WTC11 (cell line): ENCODE measurements around the gene NTMT1. TPM values are rescaled to one million over a fixed set of nuclear protein-coding genes. Genes with fewer than 3 reads are reported as not detected.

ENCODE experiments used
- ATAC-seq: fragments of 200-7000 bp; cut with Tn5 transposase; 2 replicates; pipeline ENCODE4 v1.10.0; 2021; ENCODE audit warnings: mild to moderate bottlenecking, moderate library complexity
- CTCF ChIA-PET: fragments of 300-600 bp; sonication (Branson Sonifier 250); formaldehyde crosslinking; loops from one replicate; lab custom pipeline; 2021; ENCODE audit warnings: antibody characterized with exemption; lab: Charles Lee
- POLR2A ChIA-PET: fragments of 350-600 bp; sonication (Branson Sonifier 250); formaldehyde crosslinking; loops from one replicate; lab custom pipeline; 2021; ENCODE audit warnings: antibody characterized with exemption; lab: Charles Lee
- DNase-seq: peaks from one replicate; pipeline ENCODE4 v3.0.0; 2021; ENCODE audit warnings: low spot score
- H3K27ac Mint-ChIP-seq: 2 replicates; pipeline ENCODE4 v1.8.0; 2021; ENCODE audit warnings: mixed read lengths
- H3K27me3 Mint-ChIP-seq: 2 replicates; pipeline ENCODE4 v1.8.0; 2021; ENCODE audit warnings: low read depth, mild to moderate bottlenecking, moderate library complexity, mixed read lengths
- H3K36me3 Mint-ChIP-seq: 2 replicates; pipeline ENCODE4 v1.8.0; 2021; ENCODE audit warnings: mixed read lengths
- H3K4me1 Mint-ChIP-seq: 2 replicates; pipeline ENCODE4 v1.8.0; 2022; ENCODE audit warnings: mixed read lengths
- H3K4me3 Mint-ChIP-seq: 2 replicates; pipeline ENCODE4 v1.8.0; 2021; ENCODE audit warnings: mild to moderate bottlenecking, moderate library complexity, mixed read lengths
- H3K9me3 Mint-ChIP-seq: 2 replicates; pipeline ENCODE4 v1.8.0; 2021; ENCODE audit warnings: mixed read lengths
- ATF1 ChIP-seq: sonication (generic); formaldehyde crosslinking; IDR thresholded peaks from 2 replicates; pipeline ENCODE4 v1.8.1; 2023; ENCODE audit warnings: mild to moderate bottlenecking, moderate library complexity, missing genetic modification reagents
- ATF3 ChIP-seq: sonication (generic); formaldehyde crosslinking; conservative IDR thresholded peaks from 2 replicates; pipeline ENCODE4 v1.8.1; 2022; ENCODE audit warnings: mild to moderate bottlenecking, missing genetic modification reagents
- ETV6 ChIP-seq: sonication (generic); formaldehyde crosslinking; IDR thresholded peaks from 2 replicates; pipeline ENCODE4 v1.8.1; 2022; ENCODE audit warnings: mild to moderate bottlenecking, missing genetic modification reagents
- FOXJ3 ChIP-seq: sonication (generic); formaldehyde crosslinking; IDR thresholded peaks from 2 replicates; pipeline ENCODE4 v1.9.0; 2021; ENCODE audit warnings: missing genetic modification reagents, mild to moderate bottlenecking, borderline replicate concordance
- FOXK1 ChIP-seq: sonication (generic); formaldehyde crosslinking; IDR thresholded peaks from 2 replicates; pipeline ENCODE4 v1.8.0; 2022; ENCODE audit warnings: mild to moderate bottlenecking, moderate library complexity, missing genetic modification reagents
- FOXP1 ChIP-seq: sonication (generic); formaldehyde crosslinking; IDR thresholded peaks from 2 replicates; pipeline ENCODE4 v1.8.0; 2022; ENCODE audit warnings: missing genetic modification reagents, mild to moderate bottlenecking, moderate library complexity, borderline replicate concordance
- FOXP4 ChIP-seq: sonication (generic); formaldehyde crosslinking; IDR thresholded peaks from 2 replicates; pipeline ENCODE4 v1.8.0; 2022; ENCODE audit warnings: mild to moderate bottlenecking, missing genetic modification reagents
- GRHL2 ChIP-seq: fragments of 250-450 bp; sonication (Bioruptor Pico); IDR thresholded peaks from 2 replicates; pipeline ENCODE4 v1.8.0; 2022; ENCODE audit warnings: mild to moderate bottlenecking, moderate library complexity; ENCODE audit not compliant: insufficient replicate concordance, severe bottlenecking
- IRF2 ChIP-seq: sonication (generic); formaldehyde crosslinking; IDR thresholded peaks from 2 replicates; pipeline ENCODE4 v1.8.0; 2022; ENCODE audit warnings: low read depth, missing genetic modification reagents, borderline replicate concordance
- JAZF1 ChIP-seq: fragments of 250-450 bp; sonication (Bioruptor Pico); IDR thresholded peaks from 2 replicates; pipeline ENCODE4 v1.9.0; 2021; ENCODE audit warnings: moderate library complexity, mild to moderate bottlenecking, inconsistent platforms
- JUN ChIP-seq: sonication (generic); formaldehyde crosslinking; IDR thresholded peaks from 2 replicates; pipeline ENCODE4 v1.8.0; 2023; ENCODE audit warnings: mild to moderate bottlenecking, missing genetic modification reagents
- MLX ChIP-seq: sonication (generic); formaldehyde crosslinking; IDR thresholded peaks from 2 replicates; pipeline ENCODE4 v1.8.1; 2023; ENCODE audit warnings: mild to moderate bottlenecking, missing genetic modification reagents, moderate library complexity
- MYBL2 ChIP-seq: sonication (generic); formaldehyde crosslinking; IDR thresholded peaks from 2 replicates; pipeline ENCODE4 v1.8.1; 2023; ENCODE audit warnings: mild to moderate bottlenecking, moderate library complexity, missing genetic modification reagents
- NFYB ChIP-seq: sonication (generic); formaldehyde crosslinking; conservative IDR thresholded peaks from 2 replicates; pipeline ENCODE4 v1.8.0; 2022; ENCODE audit warnings: low read depth, missing genetic modification reagents
- PRRX2 ChIP-seq: fragments of 250-450 bp; sonication (Bioruptor Pico); IDR thresholded peaks from 2 replicates; pipeline ENCODE4 v1.8.0; 2021; ENCODE audit warnings: mild to moderate bottlenecking
- STAT6 ChIP-seq: sonication (generic); formaldehyde crosslinking; conservative IDR thresholded peaks from 2 replicates; pipeline ENCODE4 v1.8.1; 2023; ENCODE audit warnings: mild to moderate bottlenecking, low read depth, missing genetic modification reagents, moderate library complexity
- USF1 ChIP-seq: sonication (generic); formaldehyde crosslinking; IDR thresholded peaks from 2 replicates; pipeline ENCODE4 v1.8.0; 2022; ENCODE audit warnings: mild to moderate bottlenecking, missing genetic modification reagents
- ZNF121 ChIP-seq: sonication (generic); formaldehyde crosslinking; IDR thresholded peaks from 2 replicates; pipeline ENCODE4 v1.8.0; 2023; ENCODE audit warnings: missing genetic modification reagents
- ZNF138 ChIP-seq: sonication (generic); formaldehyde crosslinking; conservative IDR thresholded peaks from 2 replicates; pipeline ENCODE4 v1.8.1; 2022; ENCODE audit warnings: mild to moderate bottlenecking, moderate library complexity, missing genetic modification reagents
- ZNF263 ChIP-seq: sonication (generic); formaldehyde crosslinking; IDR thresholded peaks from 2 replicates; pipeline ENCODE4 v1.8.1; 2022; ENCODE audit warnings: low read depth, mild to moderate bottlenecking, moderate library complexity, missing genetic modification reagents
- ZNF532 ChIP-seq: fragments of 250-450 bp; sonication (Bioruptor Pico); IDR thresholded peaks from 2 replicates; pipeline ENCODE4 v1.9.0; 2021; ENCODE audit warnings: mild to moderate bottlenecking, borderline replicate concordance
- ZNF671 ChIP-seq: fragments of 250-450 bp; sonication (Bioruptor Pico); IDR thresholded peaks from 2 replicates; pipeline ENCODE4 v1.8.0; 2021; ENCODE audit warnings: mild to moderate bottlenecking
- total RNA-seq: library from RNA; stranded (reverse); gene quantifications from 3 replicates; pipeline ENCODE4 v1.2.3, GENCODE V29; 2021

The NTMT1 gene
- total RNA-seq, 1 experiment from 2014 or later, result 71.1 TPM

GRCh38 chr9:129612815-129613519 is 13.0 kb upstream of the NTMT1 start:
- H3K27me3 Mint-ChIP-seq, result peaks cover 17% of the 10 kb centered on the region
- CTCF ChIA-PET, result interaction anchor here (1.1 to 5.1 kb wide), 6 partner anchors 12 to 481 kb away, joined by 3 to 65 read pairs (median 6); partner anchors contain the start of gene NTMT1
- TF ChIP-seq ZNF138, result no peak
- no peak for TF ChIP-seq ZNF121 (CRISPR knock-in tag)
- TF ChIP-seq ATF1 (CRISPR knock-in tag), result no peak
- no peak for TF ChIP-seq STAT6
- TF ChIP-seq MYBL2 (CRISPR knock-in tag), result no peak
- TF ChIP-seq FOXJ3 (CRISPR knock-in tag), result no peak
- TF ChIP-seq MLX (CRISPR knock-in tag), result no peak
- TF ChIP-seq ETV6 (CRISPR knock-in tag), result no peak
- H3K36me3 Mint-ChIP-seq, result no peaks in the 10 kb centered on the region
- H3K27ac Mint-ChIP-seq, result no peak overlapping the region
- peaks cover 10% of the 10 kb centered on the region for H3K4me1 Mint-ChIP-seq
- no peaks in the 10 kb centered on the region for H3K9me3 Mint-ChIP-seq
- DNase-seq (no peak), ATAC-seq (no peak)
- POLR2A ChIA-PET, result interaction anchor here (0.5 kb wide), 1 partner anchor 457 kb away, joined by 4 read pairs; no protein-coding TSS in a partner anchor
- H3K4me3 Mint-ChIP-seq, result no peak overlapping the region

GRCh38 chr9:129613520-129614175 is 12.3 kb upstream of the NTMT1 start:
- H3K9me3 Mint-ChIP-seq, result no peaks in the 10 kb centered on the region; the same call in 1 of the 2 replicates
- H3K4me3 Mint-ChIP-seq, result no peak overlapping the region
- peaks cover 9% of the 10 kb centered on the region for H3K4me1 Mint-ChIP-seq
- ChIA-PET POLR2A (interaction anchor here (0.5 kb wide), 1 partner anchor 456 kb away, joined by 4 read pairs; no protein-coding TSS in a partner anchor), CTCF (interaction anchor here (1.1 to 5.1 kb wide), 8 partner anchors 11 to 482 kb away, joined by 3 to 65 read pairs (median 4); partner anchors contain the start of gene NTMT1)
- DNase-seq, result no peak
- H3K27ac Mint-ChIP-seq, result no peak overlapping the region
- peaks cover 22% of the 10 kb centered on the region for H3K27me3 Mint-ChIP-seq
- H3K36me3 Mint-ChIP-seq, result no peaks in the 10 kb centered on the region
- ATAC-seq, result no peak
- no peak for TF ChIP-seq GRHL2 (CRISPR knock-in tag)
- TF ChIP-seq ZNF138, result no peak
- TF ChIP-seq NFYB (CRISPR knock-in tag), result no peak
- no peak for TF ChIP-seq ZNF263 (CRISPR knock-in tag)
- no peak for TF ChIP-seq FOXP4 (CRISPR knock-in tag)
- TF ChIP-seq JAZF1, result no peak
- no peak for TF ChIP-seq ATF3
- TF ChIP-seq ZNF671 (CRISPR knock-in tag), result no peak
- no peak for TF ChIP-seq ZNF532 (CRISPR knock-in tag)
- no peak for TF ChIP-seq USF1 (CRISPR knock-in tag)
- no peak for TF ChIP-seq JUN (CRISPR knock-in tag)
- no peak for TF ChIP-seq FOXP1 (CRISPR knock-in tag)
- TF ChIP-seq FOXK1 (CRISPR knock-in tag), result no peak
- no peak for TF ChIP-seq PRRX2 (CRISPR knock-in tag)
- TF ChIP-seq IRF2 (CRISPR knock-in tag), result no peak
